Upper lobe of left lung (tissue), 6 donors: ENCODE data around the gene SLC29A3. TPM values are rescaled to one million over a fixed set of nuclear protein-coding genes. Genes with fewer than 3 reads are reported as not detected.

ENCODE experiments used
- ATAC-seq, 2 donors: fragments of 200-7000 bp; cut with Tn5 transposase; one replicate each; pipeline ENCODE4 v1.9.1; 2022; ENCODE audit warnings: mild to moderate bottlenecking in 2 of 2, moderate library complexity in 2 of 2; ENCODE audit not compliant: low FRiP score in 2 of 2
- DNase-seq, 2 donors: peaks; one replicate each; pipeline ENCODE4 v3.0.0-alpha.2; 2019 to 2020
- H3K27ac ChIP-seq, 4 donors: fragments of 200-600 bp; sonication (generic); one replicate each; pipeline ENCODE4 v1.5.1; 2016 to 2019
- H3K27me3 ChIP-seq, 4 donors: fragments of 200-600 bp; sonication (generic); one replicate each; pipeline ENCODE4 v1.5.1; 2017 to 2019
- H3K36me3 ChIP-seq, 4 donors: fragments of 200-600 bp; sonication (generic); one replicate each; pipeline ENCODE4 v1.5.1; 2016 to 2019
- H3K4me1 ChIP-seq, 4 donors: fragments of 200-600 bp; sonication (generic); one replicate each; pipeline ENCODE4 v1.5.1; 2018 to 2019
- H3K4me3 ChIP-seq, 4 donors: fragments of 200-600 bp; sonication (generic); one replicate each; pipeline ENCODE4 v1.5.1; 2017 to 2019; ENCODE audit warnings: mild to moderate bottlenecking in 2 of 4, moderate library complexity in 1 of 4
- H3K9me3 ChIP-seq, 4 donors: fragments of 200-600 bp; sonication (generic); one replicate each; pipeline ENCODE4 v1.5.1; 2018 to 2019
- CTCF ChIP-seq, 6 experiments: fragments of 450-650 bp in 4 of 6; fragments of 200-600 bp in 2 of 6; sonication (generic) in 2 of 6; IDR thresholded peaks; one replicate each; pipeline ENCODE4 v1.5.1; 2016 to 2019; ENCODE audit warnings: antibody characterized with exemption in 6 of 6
- EP300 ChIP-seq, 4 donors: sonication (generic); formaldehyde crosslinking; IDR thresholded peaks; one replicate each; pipeline ENCODE4 v1.5.1; 2017; ENCODE audit warnings: antibody characterized with exemption in 4 of 4, control low read depth in 2 of 4
- POLR2A ChIP-seq, 4 donors: fragments of 450-650 bp; IDR thresholded peaks; one replicate each; pipeline ENCODE4 v1.5.1; 2016 to 2017; ENCODE audit warnings: antibody characterized with exemption in 4 of 4, mild to moderate bottlenecking in 2 of 4
- POLR2AphosphoS5 ChIP-seq, 2 donors: sonication (generic); formaldehyde crosslinking; IDR thresholded peaks; one replicate each; pipeline ENCODE4 v1.5.1; 2017; ENCODE audit warnings: antibody characterized with exemption in 2 of 2
- WGBS, 2 donors: methylation state at CpG; one replicate each; pipeline ENCODE4 v1.1.5; 2017 to 2018; 5-methylcytosine and 5-hydroxymethylcytosine counted together
- total RNA-seq, 6 donors: library from RNA; depleted of rRNA in 4 of 6; stranded (reverse); fragments of >200 nt in 4 of 6; gene quantifications; one replicate each; pipeline versions ENCODE4 v1.1.0 to v1.2.1, GENCODE V29; 2016 to 2021
- donor health status: DM: no; HTN: no; CAD: no; lungs with moderate emphysema.
- donor health status: DM: no; HTN: yes; CAD: no; lungs with severe emphysema.

The SLC29A3 gene
- total RNA-seq, 6 donors from 2014 or later = 6.7 to 17.0 (median 9.2) TPM

- Histone ChIP-seq H3K9me3 (no peaks in the 10 kb centered on the region), H3K27ac (no peak overlapping the region), H3K27me3 (no peaks in the 10 kb centered on the region), H3K4me1 (peaks cover 2 to 19% (median 12%) of the 10 kb centered on the region in 4 donors), H3K4me3 (no peak overlapping the region), H3K36me3 (peaks cover 3 to 83% (median 17%) of the 10 kb centered on the region in 4 donors)
- whole genome bisulfite sequencing, 2 donors = 89 to 96% methylated on average over 3 of the region's 3 CpGs
- DNase-seq (no peak), ATAC-seq (no peak)
- TF ChIP-seq CTCF (IDR thresholded peaks at IDR 0.05) (no peak), POLR2A (IDR thresholded peaks at IDR 0.05) (no peak), EP300 (IDR thresholded peaks at IDR 0.05) (no peak), POLR2AphosphoS5 (IDR thresholded peaks at IDR 0.05) (no peak)
Observed at GRCh38 chr10:71297343-71297742, 21.7 kb upstream of the SLC29A3 start.

GRCh38 chr10:71299071-71299785 lies 19.8 kb upstream of the SLC29A3 start:
- TF ChIP-seq EP300 (IDR thresholded peaks at IDR 0.05) (no peak), POLR2AphosphoS5 (IDR thresholded peaks at IDR 0.05) (no peak), POLR2A (IDR thresholded peaks at IDR 0.05) (no peak), CTCF (IDR thresholded peaks at IDR 0.05) (no peak)
- no peak for DNase-seq
- ATAC-seq = no peak
- peaks cover 0 to 65% (median 11%) of the 10 kb centered on the region in 4 donors for H3K36me3 ChIP-seq
- H3K4me1 ChIP-seq = peaks cover 0 to 2% (median 1%) of the 10 kb centered on the region in 4 donors
- no peaks in the 10 kb centered on the region for H3K27me3 ChIP-seq
- no peak overlapping the region for H3K4me3 ChIP-seq
- no peak overlapping the region for H3K27ac ChIP-seq
- no peaks in the 10 kb centered on the region for H3K9me3 ChIP-seq
- 68 to 82% methylated on average over 10 to 14 of the region's 14 CpGs for WGBS, 2 donors

- 81 to 100% methylated on average over 5 to 6 of the region's 16 CpGs for WGBS, 2 donors
- H3K36me3 ChIP-seq = peaks cover 0 to 55% (median 7%) of the 10 kb centered on the region in 4 donors
- no peak for ATAC-seq
- no peaks in the 10 kb centered on the region for H3K27me3 ChIP-seq
- H3K9me3 ChIP-seq = no peaks in the 10 kb centered on the region
- DNase-seq = no peak
- H3K27ac ChIP-seq = no peak overlapping the region
- H3K4me3 ChIP-seq = no peak overlapping the region
- H3K4me1 ChIP-seq = no peaks in the 10 kb centered on the region
- no peak for TF ChIP-seq POLR2AphosphoS5 (IDR thresholded peaks at IDR 0.05)
- no peak for TF ChIP-seq EP300 (IDR thresholded peaks at IDR 0.05)
- no peak for TF ChIP-seq CTCF (IDR thresholded peaks at IDR 0.05)
- no peak for TF ChIP-seq POLR2A (IDR thresholded peaks at IDR 0.05)
Observed at GRCh38 chr10:71300555-71301370, 18.3 kb upstream of the SLC29A3 start.

- ATAC-seq = no peak
- TF ChIP-seq CTCF (IDR thresholded peaks at IDR 0.05) (no peak), EP300 (IDR thresholded peaks at IDR 0.05) (no peak), POLR2A (IDR thresholded peaks at IDR 0.05) (no peak), POLR2AphosphoS5 (IDR thresholded peaks at IDR 0.05) (no peak)
Observed at GRCh38 chr10:71301371-71301916, 17.6 kb upstream of the SLC29A3 start.

More at GRCh38 chr10:71301371-71301916, 17.6 kb upstream of the SLC29A3 start:
- Histone ChIP-seq H3K4me1 (no peaks in the 10 kb centered on the region), H3K4me3 (no peak overlapping the region), H3K9me3 (no peaks in the 10 kb centered on the region), H3K27me3 (no peaks in the 10 kb centered on the region), H3K27ac (no peak overlapping the region), H3K36me3 (peaks cover 0 to 48% (median 4%) of the 10 kb centered on the region in 4 donors)
- 86 to 97% methylated on average over 6 to 11 of the region's 12 CpGs for WGBS, 2 donors
- no peak for DNase-seq
